ENCODE data around the gene EPOP. TPM values are rescaled to one million over a fixed set of nuclear protein-coding genes. Genes with fewer than 3 reads are reported as not detected.

Gene EPOP
- polyA plus RNA-seq, 5 donors: 1.2 to 2.1 (median 1.7) TPM

DNA sequence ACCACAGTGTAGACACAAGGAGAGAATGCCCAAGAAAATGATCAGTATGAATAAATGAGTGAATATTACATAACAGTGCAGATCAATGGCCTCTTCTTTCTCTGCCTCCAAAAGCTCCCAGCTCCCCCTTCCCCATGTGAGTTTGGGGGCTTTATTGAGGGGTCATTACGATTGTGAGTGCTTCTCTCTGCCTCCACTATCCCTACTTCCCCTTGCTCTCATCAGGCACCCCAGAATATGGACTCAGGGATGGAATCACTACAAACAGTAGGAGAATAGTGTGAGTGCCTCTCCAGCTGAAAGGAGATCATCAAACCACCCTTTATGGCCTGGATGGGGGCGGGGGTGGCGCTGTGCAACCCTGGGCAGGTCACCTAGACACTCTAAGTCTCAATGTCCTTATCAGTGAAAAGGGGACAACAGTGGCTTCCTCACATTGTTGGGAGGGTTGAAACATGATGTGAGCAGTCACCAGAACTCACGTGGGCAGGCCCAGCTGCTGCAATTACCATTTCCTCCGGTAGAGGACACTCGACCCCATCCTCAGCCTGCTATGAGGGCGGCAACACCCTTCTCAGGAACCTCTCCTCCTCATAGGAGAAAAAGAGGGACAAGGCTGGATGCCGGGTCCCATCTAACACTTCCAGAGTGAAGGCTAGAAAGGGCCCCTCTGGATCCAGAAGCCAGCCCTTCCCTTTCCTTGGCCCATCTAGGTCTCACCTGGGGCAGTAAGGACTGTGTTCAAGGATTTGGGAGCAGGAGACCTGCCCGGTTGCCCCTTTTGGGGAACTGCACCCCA is 2.1 kb upstream of the EPOP start:
- peak; percentile 67 to 80 for DNase-seq

DNA sequence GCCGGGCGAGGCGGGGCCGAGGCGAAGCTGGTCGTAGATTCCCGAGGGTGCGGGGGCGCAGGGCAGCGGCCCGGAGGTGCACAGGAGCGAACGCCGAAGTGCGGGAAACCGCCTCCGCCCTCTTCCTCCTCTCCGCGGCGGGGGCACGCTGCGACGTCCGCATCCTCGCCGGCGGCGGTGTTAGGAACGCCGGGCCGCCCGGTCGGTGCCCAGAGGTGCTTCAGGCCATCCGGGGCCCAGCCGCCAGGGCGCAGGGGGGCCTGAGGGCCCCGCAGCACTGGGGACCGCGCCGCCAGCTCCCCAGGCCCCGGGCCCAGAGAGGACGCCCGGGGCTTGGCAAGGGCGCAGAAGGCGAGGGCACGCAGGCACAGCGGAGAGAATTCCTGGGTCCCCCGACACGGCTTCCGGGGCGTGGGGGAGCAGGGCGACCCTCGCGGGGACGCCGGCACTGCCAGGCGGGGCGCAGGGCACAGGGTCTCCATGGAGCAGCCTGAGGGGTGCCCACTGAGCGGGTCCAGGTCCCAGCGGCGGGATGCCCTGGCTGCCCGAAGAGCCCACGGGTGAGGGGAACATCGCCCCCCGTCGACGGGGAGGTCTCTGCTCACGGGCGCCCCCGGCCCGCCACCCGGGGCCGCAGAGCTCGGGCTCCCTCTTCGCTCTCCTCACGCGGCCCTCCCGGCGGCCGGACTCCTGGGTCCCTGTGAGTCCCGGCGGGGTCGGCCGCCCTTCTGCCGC is 576 bp downstream of the EPOP start:
- no peak for DNase-seq

DNA sequence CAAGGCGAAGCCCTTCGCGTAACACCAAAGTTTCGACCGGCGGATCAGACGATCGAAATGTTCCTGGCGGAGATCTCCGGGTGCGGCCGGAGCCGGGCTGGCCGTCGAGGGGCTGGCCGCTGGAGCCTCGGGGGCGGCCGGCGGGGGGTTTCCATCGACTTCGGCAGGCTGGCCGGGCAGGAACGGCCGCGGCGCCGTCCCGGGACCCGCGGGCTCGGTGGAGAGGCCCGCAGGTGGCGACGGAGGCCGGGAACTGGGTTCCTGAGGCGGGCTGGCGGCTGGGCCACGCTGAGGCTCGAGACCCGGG is 1.1 kb downstream of the EPOP start:
- DNase-seq: no peak

DNA sequence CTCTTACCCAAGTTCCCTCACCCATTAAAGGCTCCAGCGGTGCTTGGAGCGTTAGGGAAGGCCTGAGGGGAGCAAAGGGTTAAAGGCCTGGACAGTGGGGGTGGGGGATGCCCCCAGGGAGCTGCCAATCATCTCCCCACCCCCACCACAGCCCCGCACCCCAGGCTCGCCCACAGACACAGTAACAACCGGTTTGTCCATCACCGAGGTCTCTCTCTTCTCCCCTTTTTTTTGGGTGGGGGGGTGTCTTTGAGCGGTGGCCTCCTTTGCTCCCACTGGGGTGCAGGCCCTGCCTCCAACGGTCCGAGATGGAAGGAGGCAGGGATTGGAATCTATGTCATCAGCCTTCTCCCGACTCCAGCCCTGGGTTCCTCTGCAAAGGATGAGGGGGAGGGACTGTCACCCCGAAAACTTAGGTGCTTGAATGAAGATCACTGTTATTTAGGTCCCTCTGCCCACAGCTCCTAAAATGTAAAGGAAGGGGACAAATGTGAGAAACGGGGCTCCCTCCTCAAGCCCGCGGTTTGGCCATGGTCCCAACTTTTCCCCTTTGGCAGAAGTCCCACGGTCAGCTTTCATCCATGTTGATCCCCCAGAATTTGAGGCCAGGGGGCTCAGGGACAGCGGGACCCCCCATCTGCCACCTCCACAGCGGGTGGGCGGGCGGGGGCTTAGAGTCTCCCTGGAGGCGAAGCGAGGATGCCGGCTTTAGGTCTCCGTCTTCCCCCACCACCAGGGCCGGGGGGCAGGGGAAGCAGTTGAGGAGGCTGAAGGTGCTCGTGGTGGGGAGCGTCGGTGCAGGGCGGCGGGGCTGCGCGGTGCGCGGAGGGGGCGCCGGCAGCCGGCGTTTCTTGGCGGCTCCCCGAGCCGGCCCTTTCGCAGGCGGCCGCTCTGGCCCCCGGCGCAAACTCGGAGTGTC is 1.7 kb downstream of the EPOP start:
- no peak for DNase-seq

DNA sequence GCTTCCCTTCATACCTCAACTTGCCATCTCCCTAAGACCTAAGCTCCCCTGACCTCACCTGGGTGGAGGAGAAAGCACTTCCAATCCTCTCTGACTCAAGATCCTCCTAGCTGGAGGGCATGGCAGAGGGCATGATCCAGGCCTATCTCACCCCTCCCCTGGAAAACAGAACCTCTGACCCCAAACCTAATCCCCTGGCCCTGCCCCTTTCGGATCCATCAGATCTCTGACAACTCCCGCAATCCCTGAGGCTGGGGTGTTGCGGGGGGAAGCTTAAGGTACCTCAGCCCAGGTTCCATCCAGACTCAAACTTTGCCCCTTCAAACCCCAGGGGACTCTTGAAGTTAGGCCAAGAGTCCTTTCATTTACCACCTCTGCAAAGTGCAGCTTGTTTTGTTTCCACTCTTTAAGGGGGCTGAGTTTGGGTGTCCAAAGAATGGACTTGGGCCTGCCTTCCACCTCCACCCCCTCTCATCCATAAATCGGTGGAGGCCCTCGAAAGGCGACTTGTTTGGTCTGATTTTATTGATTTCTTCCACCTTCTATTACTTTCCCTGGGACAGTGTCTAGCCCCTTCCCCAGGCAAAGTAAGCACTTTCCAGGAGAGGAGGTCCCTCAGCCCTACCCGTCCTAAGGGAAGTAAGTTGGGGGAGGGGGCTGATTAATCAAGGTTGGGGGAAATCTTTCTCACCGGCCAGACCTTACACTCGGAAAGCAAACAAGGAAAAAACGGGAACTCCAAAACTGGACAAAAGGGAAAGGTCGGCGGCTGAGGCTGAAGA is 2.6 kb downstream of the EPOP start:
- no peak for DNase-seq

DNA sequence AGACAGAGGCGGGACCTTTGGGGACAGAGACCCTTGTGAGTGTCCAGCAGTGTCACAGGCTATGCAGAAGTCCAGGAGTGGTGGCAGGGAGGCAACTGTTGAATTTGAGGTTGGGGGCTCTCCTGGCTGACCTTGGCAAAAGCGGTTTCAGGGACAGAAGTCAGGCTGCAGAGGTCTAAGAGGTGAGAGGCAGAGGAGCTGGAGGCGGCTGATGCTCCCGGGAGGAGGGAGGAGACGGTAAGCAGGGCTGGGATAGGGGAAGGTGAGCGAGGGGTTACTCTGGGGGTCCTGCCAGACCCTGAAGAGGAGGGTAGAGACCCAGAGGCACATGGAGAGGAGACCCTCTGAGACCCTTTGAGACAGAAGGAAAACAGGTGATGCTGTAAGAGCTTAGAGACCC is 5.2 kb downstream of the EPOP start:
- no peak for DNase-seq

DNA sequence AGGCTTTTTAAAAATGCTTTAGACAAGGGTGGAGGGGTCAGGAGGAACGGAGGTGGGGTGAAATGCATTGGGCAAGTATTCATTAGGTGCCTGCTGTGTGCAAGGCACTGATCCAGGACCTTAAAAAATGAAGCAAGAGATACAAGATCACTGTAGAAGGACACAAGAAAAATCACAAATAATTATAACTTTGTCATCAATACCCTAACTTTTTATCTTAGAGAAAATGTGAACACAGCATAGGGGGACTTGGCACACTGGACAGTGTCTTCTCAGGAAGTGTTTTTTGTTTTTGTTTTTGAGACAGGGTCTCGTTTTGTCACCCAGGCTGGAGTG is 7.0 kb downstream of the EPOP start:
- no peak for DNase-seq

DNA sequence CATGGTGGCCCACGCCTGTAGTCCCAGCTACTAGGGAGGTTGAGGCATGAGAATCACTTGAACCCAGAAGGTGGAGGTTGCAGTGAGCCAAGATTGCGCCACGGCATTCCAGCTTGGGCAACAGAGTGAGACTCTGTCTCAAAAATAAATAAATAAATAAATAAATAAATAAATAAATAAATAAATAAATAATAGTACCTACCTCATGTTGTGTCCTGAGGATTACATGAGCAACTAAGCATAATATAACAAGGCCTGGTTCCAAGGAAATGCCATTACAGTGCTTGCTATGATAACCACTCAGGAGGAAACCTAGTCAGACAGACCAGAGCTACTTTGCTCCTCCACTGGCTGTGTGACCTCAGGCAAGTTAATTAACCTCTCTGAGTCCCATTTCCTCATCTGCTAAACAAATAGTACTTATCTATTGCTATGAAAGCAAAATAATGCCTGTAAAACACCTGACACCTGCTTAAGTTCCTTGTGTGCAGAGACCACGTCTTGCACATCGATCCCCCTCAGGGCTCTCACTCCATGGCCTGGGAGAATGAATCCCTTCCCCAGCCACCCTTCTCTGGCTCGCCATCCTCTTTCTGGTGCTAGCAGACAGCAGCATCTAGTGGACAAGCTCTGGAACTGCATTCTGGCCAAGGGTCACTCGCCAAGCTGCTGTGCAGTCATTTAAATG is 7.5 kb downstream of the EPOP start:
- peak; percentile 44 to 53 for DNase-seq

DNA sequence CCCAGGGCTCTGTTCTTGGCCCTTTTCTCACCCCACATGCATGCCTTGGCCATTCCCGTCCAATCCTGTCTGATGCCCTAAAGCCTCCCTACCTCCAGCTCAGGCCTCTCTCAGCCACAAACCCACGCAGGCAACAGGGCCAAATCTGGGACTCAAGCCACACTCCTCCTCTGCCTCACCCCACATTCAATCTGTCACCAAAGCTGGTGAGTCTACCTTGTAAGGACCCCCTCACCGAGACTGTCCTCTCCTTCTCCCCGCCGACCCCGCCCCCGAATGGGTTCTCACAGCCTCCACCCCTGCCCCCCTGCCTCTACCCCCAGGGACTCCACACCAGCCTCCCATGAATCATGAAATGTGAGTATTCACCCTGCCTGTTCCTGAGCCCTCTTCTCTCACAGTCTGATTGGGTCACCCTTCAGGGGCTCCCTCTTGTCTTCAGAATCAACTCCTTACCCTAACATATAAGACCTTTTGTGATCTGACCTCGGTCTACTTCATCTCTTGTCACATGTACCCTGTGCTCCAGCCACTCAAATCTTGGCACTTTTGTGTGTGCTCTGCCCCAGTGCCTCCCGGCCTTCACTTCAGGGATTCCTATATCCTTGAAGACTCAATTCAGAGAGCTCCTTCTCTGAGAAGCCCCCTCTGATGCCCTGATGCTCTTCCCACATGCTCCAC is 10.7 kb downstream of the EPOP start:
- DNase-seq: no peak

DNA sequence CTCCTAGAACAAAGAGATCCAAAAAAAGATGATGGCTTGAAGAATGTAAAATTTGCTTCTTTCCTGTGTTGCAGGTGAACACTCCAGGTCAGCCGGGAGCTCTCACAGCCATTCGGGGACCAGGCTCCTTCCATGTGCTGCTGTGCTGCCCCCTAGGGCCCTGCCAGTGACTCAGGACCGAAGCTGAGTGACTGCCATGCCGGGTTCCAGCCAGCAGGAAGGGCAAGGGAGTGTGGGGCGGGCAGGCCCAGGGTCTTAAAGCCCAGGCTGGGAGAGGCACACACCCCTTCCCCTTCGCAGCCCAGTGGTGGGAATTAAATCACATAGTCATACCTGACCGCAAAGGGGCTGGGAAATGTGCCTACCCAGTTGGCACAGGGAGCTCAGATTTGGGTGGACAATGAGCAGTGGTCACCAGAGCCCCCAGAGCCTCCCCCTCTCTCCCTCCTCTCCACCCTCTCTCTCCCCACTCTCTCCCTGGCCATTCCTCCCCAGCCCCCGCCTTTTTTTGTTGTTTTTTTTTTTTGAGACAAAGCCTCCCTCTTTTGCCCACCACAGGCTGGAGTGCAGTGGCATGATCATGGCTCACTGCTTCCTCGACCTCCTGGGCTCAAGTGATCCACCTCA is 11.5 kb downstream of the EPOP start:
- no peak for DNase-seq

DNA sequence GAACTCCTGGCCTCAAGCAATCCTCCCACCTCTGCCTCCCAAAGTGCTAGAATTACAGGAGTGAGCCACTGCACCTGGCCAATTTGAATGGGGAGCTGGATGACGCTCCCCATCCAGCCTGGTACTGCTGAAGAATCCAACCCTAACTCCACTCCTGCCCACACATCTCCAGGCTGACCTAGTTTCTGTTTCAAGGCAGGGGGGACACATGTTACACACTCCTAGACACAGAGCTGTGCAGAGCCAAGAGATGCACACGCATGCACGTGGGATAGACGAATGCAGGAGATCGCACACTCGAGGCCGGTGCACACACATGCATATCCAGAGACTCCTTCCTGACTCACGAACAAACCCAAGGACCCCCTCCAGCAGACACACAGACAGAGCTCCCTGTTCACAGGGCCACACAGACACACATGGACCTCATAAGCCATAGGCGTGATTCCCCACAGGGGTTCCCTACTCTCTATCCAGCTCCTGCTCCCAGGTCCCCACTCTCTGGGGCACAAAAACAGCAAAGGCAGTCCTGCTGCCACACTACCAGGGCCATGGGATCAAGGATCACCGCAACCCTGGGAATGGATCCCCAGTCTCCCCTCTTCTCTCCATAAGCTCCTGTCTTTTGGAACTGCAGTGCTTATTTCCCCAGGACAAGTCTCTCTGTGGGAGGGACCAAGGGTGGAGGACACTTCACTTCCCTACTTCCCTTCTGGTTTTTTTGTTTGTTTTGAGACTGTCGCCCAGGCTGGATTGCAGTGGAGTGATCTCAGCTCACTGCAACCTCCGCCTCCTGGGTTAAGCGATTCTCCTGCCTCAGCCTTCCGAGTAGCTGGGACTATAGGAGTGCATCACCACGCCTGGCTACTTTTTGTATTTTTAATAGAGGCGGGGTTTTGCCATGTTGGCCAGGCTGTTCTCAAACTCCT is 14.4 kb downstream of the EPOP start:
- no peak for DNase-seq

DNA sequence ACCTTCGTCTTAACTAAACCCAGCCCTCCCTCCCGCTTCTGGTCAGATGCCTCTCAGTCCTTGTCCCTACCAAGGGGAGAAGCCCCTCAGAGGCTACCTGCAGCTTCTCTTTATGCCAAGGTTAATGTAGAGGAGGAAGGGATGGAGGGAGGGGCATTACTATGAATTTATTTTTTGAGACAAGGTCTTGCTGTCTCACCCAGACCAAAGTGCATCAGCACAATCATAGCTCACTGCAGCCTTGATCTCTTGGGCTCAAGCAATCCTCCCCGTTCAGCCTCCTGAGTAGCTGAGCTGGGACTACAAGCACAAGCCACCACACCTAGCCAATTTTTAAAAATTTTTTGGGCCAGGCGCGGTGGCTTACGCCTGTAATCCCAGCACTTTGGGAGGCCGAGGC is 15.3 kb downstream of the EPOP start:
- DNase-seq: no peak

DNA sequence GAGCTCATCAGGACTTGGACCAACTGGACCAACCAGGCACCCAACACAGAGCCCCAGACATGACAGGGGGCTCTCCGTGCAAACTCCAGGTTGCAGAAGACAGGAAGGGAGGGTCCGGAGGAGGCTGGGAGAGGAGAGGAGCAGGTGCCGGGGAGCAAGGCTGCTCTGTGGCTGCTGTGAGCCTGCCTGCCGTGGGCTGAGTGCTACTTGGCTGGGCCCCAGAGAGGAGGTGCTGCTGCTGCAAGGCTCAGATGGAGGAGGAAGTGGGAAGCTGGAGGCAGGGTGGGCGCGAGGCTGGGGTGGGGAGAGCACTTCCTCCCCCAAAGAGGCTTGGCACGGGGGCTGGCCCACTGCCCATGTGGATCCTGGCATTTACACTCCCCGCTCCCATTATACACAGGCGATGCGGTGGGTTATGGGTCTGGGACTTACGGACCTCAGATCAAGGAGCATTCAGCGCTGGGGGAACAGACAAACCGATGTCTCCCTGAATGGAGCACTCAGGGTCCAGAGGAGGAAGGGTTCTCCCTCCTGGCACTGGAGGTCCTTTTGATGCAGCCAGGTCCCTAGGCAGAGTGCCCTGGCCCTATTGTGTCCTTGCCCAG is 15.9 kb downstream of the EPOP start:
- DNase-seq: no peak

DNA sequence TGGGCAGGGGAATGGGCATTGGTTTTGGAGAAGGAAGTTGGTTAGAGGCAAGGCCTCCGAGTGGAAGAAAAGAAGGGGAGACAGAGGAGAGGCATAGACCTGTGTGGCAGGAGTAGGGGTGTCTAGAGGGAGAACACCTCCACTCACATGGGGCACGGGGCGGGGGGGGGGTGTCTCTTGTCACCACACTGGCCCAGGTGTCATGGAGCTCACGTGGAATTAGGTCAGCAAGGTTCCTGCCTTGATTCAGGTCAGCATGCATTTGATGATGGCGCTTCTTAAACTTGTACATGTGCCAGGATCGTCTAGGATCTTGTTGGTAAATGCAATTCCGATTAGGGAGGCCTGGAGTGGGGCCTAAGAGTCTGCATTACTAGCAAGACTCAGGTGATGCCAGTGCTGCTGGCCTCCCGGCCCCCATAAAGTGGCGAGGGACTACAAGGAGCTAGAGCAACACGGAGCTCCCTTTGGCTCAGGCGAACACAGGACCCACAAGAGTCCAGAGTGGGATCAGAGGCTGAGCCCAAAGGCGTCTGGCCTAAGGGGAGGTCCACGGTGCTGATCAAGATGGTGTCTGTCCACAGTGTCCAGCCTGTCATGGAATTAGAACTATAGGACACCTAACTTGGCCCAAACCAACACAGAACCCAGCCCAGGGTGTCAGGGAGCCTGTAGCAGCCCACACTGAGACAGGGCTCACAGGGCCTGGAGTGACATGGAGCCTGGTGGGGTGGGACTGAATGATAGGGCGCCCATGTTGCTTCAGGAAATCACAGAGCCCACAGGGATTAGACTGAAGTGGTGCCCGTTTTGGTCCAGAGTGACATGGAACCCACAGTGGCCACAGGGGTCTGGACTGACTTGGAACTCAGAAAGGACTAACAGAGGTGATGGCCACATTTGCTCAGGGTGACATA is 16.7 kb downstream of the EPOP start:
- no peak for DNase-seq

DNA sequence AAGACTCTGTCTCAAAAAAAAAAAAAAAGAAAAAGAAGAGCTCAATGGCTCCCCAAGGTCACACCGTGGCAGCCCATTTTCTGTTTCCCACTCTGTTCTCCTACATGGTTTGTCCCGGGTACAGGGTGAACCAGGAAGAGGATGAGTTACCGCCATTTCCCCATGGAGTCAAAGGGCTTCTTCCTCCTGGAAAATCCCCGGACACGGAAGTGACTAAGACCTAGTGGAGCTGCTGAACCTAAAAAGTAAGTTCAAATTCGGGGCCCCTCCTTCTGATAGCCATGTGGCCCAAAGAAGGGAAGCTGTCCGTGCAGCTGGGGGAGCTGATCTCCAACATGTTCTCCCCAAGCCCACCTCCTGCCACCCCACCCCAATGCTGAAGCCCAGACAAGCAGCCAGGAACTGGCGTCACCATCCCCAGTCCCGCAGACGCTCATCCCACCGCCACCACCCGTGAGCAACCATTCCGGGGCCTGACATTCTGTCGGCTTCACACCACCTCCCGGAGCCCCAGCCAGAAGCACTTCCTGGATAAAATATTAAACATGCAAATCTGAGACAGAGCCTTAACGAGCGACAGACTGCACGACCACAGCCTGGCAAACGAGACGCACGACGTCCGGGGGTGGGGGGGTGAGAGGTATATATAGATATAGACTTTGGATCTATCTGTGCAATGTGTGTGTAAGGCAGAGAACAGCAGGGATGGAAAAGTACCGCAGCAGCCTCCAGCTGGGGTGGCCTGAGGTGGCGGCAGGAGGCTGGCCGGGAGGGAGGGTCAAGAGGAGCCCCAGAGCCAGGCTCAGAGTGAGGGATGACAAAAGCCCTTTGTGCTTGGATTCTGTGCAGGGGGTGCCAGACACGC is 17.6 kb downstream of the EPOP start:
- no peak for DNase-seq

Data from right lung (tissue), 5 donors.